Measurements from ENCODE around the gene TSPAN16.
"Not testable (repeated sequence)": the region's sequence is repeated elsewhere in the genome, so short reads cannot be mapped to it uniquely, and the experiment has no call there.

TSPAN16 gene

DNA sequence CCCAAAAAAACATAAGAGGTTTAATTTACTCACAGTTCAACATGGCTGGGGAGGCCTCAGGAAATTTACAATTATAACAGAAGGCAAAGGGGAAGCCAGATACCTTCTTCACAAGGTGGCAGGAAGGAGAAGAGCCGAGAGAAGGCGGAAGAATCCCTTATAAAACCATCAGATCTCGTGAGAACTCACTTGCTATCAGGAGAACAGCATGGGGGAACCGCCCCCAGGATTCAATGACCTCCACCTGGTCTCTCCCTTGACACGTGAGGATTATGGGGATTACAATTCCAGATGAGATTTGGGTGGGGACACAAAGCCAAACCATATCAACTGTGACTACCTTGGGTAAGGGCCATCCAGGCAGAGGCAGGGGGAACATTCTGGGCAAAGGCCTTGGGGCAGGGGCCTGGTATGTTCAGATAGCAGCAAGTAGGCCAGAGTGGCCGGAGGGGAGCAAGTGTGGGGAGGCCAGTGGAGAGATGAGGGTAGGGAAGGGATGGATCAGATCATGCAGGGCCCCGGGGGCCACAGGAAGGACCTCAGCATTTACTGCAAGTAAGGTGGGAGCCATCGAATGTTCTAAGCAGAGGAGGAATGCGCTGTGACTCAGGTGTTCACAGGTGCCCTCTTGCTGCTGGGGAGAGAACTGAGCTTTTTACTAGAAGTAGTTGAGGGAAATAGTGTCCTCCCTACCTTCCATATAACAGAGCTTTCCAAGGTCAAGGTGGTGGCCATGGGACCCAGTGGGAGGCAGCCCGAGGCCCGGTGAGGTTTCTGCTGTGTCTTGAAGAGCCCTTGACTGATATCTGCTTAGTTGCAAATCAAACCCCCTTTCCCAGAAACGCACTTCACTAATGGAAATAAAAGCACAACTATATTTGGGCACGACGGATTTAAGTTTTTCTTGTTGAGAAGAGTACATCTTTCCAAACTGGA, 25.5 kb downstream of the TSPAN16 start:
- no peak for DNase-seq

DNA sequence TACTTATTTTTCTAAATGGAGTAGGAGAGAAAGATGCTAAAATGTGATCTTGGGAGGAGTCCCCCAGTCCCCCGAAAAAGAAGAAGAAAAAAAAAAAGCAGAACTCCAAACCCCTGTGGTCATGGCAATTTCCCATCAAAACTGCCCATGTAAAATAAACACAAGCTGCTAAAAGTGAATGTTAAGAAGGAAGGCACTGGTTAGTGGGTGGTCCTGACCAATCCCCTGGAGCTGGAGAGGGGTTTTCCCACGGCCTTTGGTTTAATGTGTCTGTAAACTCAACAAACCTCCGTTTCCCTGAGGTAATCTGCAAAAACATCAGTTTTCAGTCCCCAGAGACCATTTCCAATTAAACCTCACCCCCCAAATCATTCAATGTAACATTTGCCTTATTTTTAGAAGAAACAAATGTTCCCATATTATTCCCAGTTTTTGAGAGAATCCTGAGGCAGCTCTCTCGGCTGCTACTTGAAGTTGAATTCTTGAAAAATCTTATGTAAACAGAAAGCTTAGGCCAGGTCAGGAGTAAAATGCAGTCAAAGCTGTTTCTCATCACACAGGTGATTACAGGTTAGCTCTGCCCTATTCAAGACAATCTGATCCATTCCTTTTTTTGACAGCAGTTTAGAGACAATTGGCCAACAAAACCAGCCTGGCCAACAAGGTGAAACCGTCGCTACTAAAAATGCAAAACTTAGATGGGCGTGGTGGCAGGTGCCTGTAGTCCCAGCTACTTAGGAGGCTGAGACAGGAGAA, 26.5 kb downstream of the TSPAN16 start:
- no peak for DNase-seq

DNA sequence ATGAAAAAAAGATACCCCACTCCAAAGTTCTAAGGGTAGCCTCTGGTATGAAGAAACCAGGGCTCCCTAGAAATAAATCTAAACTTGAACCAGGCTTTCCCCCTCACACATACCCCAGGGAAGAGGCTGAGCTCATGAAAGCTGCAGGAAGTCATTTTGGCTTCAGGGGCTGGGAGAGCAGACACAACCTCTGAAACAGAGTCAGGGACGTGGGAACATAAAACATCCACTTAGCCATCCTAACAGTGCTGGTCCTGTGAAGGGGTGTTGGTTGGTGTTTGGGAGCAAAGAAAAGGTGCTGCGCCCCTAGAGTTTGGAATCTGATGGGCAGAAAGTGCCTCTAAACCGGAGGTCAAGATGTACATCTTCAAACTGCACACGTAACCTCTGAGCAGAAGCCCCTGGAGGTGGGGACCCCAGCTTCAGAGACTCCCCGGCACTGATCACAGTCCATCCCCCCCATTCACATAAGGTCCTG, 27.7 kb downstream of the TSPAN16 start:
- no peak for DNase-seq

DNA sequence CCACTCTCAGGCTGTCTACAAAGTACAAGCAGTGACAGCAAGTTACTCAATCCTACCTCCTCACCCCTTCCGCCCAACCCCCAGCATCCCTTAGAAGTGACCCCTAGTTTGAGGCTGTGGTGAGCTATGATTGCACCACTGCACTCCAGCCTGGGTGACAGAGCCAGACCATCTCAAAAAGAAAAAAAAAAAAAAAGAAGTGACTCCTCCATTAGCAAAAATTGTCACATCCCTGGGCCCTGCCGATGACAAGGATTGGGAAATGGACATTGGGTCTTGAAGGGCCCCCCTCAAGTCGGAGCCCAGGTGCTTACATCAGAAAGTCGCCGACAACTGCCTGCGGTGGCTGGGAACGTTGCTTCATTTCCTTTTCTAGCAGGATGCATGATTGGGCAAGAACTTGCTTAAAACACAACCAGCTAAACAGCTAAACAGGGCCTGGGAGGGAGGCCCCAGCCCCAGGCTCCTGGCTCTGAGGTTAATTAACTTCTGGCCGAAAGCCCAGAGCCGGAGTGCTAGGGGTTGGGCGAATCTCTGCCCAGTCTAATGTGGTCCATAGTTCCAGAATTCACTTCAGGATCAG, 28.2 kb downstream of the TSPAN16 start:
- peak; percentile 45 for DNase-seq

- no peak for DNase-seq
Measured at GRCh38 chr19:11324748-11325389, 28.9 kb downstream of the TSPAN16 start.

GRCh38 chr19:11325544-11325943, 29.6 kb downstream of the TSPAN16 start:
- no peak for DNase-seq

DNA sequence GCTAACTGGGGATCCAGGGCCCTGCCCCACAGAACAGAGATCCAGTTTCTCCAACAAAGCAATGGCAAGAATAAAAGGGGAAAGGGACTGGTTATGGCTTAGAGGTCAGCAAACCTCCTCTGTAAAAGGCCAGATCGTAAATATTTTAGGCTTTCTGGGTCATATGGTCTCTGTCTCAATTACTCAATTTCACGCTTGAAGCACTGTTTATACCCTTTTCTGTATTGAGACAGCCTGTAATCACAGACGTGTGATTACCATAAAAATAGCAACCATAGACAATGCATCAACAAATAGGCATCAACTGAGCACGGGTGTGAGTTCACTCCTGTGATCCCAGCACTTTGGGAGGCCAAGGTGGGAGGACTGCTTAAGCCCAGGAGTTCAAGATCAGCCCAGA, 34.2 kb downstream of the TSPAN16 start:
- DNase-seq: no peak

GRCh38 chr19:11331502-11331901, 35.5 kb downstream of the TSPAN16 start:
- no peak for DNase-seq

GRCh38 chr19:11332822-11333221, 36.9 kb downstream of the TSPAN16 start:
- DNase-seq: no peak

DNA sequence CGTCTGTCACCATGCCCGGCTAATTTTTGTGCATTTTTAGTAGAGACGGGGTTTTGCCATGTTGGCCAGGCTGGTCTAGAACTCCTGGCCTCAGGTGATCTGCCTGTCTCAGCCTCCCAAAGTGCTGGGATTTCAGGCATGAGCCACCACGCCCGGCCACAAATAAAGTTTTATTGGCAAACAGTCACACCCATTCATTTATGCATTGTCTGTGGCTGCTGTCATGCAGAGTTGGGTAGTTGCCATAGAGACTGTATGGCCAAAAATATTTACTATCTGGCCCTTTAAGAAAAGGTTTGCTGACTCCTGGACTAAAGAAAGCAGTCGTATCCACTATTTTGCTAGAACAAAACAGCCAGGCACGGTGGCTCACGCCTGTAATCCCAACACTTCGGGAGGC, 37.9 kb downstream of the TSPAN16 start:
- DNase-seq: not testable (repeated sequence)

DNA sequence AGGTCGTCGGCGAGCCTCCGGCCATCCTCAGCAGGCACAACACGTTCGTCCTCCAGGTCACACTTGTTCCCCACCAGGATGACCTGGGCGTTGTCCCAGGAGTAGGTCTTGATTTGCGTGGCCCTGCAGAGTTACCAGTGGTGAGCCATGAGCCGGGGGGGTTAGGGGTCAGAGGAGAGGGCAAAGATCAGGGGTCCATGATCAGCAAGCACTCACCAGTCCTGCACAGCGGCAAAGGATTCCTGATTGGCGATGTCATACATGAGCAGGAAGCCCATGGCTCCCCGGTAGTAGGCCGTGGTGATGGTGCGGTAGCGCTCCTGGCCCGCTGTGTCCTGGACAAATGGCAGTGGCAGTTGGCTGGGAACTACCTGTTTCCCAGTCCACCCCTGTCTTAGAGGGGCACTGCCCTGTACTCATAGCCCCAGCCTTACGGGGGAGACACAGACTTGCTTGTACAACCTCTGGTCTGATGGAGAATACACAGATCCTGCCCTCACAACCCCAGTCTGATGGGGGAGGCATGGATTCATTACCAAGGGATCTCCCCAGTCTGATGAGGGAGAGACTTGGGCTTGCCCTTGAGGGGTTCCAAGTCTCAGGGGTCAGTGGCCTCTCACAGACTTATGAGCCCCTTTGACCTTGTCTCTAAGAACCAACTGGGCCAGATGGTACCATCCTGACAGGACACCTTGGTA, 39.6 kb downstream of the TSPAN16 start:
- DNase-seq: no peak

- peak; percentile 17 for DNase-seq
Measured at GRCh38 chr19:11337080-11337479, 41.1 kb downstream of the TSPAN16 start.

- no peak for DNase-seq
Measured at GRCh38 chr19:11338121-11338520, 42.2 kb downstream of the TSPAN16 start.

DNA sequence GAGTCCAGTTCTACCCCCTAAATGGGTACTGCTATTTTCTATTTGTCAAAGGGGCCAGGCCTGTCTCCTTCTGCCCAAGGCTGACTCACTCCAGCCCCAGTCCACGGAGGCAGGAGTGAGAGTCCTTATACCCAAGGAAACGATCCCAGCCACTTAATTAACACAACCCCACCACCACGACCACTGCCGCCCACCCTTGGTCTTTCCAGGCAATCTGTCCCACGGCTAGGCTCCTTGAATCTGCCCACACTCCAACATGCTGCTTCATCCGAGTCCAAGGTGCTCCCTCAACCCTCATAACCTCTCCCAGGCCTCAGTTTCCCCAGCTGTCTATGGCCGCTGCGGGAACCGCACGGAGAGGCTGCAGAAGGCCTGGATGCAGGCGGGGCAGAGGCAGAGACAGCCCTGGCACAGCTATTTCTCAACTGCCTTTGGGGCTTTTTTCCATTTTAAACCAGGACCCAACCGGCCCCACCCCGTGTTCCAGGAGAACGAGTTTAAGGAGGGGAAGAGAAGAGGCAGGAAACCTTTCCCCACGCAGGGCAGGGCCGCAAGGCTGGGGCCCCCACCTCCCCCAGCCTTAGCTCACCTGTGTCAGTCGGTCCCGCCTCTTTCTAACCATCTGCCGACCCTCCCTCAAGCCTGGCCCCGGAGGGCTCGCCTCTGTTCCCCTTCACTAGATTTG, 42.8 kb downstream of the TSPAN16 start:
- no peak for DNase-seq

- DNase-seq: peak; percentile 84
Measured at GRCh38 chr19:11339254-11340098, 43.5 kb downstream of the TSPAN16 start, which contains the start of gene RAB3D. Gene RAB3D, minus strand, starts transcription at chr19:11339657. Its CDS starts 2,258 bp downstream, at chr19:11337399.

GRCh38 chr19:11340099-11340467, 44.1 kb downstream of the TSPAN16 start:
- not testable (repeated sequence) for DNase-seq

GRCh38 chr19:11342429-11342828, 46.5 kb downstream of the TSPAN16 start:
- DNase-seq: no peak

- no peak for DNase-seq
Measured at GRCh38 chr19:11345122-11345803, 49.3 kb downstream of the TSPAN16 start.

- DNase-seq: peak; percentile 99
Measured at GRCh38 chr19:11346104-11346940, 50.4 kb downstream of the TSPAN16 start, which contains the start of the genes CCDC159 and TMEM205. Gene CCDC159, plus strand, starts transcription at chr19:11346519. Its CDS starts 88 bp downstream, at chr19:11346607. Gene TMEM205, minus strand, starts transcription at chr19:11346268. Its CDS starts 649 bp downstream, at chr19:11345619.
